Measurements from ENCODE around the gene CEMP1.
"Not testable (repeated sequence)": the region's sequence is repeated elsewhere in the genome, so short reads cannot be mapped to it uniquely, and the experiment has no call there.

The CEMP1 gene

DNA sequence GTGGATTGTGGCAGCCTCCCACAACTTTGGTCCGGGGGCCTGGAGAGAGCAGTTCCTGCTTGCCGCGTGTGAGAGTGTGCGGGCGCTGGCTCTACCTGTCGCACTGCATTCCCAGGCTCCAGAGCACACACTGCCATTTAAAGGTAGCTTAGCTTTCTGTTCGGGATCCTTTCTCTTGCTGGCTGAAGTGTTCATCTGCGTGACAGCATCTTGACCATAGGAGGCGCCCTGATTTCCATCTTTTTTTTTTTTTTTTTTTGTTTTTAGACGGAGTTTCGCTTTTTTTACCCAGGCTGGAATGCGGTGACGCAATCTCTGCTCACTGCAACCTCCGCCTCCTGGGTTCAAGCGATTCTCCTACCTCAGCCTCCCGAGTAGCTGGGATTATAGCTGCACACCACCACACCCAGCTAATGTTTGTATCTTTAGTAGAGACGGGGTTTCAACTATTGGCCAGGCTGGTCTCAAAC is 20.2 kb upstream of the CEMP1 start:
- not testable (repeated sequence) for H3K4me1 Mint-ChIP-seq; H3K27ac Mint-ChIP-seq; H3K4me3 Mint-ChIP-seq; H3K27me3 Mint-ChIP-seq (ENCODE audit: low read depth); H3K9me3 Mint-ChIP-seq; H3K36me3 Mint-ChIP-seq (ENCODE audit: low read depth)
- TF ChIP-seq, protein P1, sequence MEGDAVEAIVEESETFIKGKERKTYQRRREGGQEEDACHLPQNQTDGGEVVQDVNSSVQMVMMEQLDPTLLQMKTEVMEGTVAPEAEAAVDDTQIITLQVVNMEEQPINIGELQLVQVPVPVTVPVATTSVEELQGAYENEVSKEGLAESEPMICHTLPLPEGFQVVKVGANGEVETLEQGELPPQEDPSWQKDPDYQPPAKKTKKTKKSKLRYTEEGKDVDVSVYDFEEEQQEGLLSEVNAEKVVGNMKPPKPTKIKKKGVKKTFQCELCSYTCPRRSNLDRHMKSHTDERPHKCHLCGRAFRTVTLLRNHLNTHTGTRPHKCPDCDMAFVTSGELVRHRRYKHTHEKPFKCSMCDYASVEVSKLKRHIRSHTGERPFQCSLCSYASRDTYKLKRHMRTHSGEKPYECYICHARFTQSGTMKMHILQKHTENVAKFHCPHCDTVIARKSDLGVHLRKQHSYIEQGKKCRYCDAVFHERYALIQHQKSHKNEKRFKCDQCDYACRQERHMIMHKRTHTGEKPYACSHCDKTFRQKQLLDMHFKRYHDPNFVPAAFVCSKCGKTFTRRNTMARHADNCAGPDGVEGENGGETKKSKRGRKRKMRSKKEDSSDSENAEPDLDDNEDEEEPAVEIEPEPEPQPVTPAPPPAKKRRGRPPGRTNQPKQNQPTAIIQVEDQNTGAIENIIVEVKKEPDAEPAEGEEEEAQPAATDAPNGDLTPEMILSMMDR (IDR thresholded peaks at IDR 0.05; ENCODE audit: unreplicated experiment in 3 of 3): peak in 1 of 3 experiments; percentile 20

DNA sequence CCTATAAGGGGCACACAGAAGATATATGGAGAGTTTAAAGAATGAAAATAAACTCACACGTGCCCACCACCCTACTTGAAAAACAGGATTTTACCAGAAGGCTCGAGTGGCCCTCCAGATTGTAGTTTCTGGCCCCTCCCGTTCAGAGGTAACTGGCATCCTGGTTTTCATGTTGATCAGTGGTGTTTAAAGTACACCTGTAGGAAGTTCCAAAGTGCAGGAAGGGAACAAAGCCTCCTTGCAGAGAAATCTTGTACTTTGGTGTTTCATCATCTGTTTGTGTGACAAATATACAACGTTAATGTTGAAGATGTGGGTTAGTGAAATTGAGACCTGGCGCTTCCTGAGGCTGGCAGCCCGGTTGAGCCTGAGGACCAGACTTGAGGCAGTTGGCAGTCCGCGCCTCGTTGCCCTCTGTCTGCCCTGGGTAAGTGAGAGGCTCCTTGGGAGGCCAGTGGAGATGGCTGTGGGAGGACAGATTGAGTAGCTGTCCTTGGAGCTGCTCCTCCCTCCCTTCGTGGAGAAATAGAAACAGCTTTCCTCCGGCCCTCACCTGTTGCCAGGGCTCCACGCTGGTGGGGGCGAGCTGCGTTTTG is 19.2 kb upstream of the CEMP1 start:
- not testable (repeated sequence) for H3K27ac Mint-ChIP-seq; H3K4me1 Mint-ChIP-seq; H3K9me3 Mint-ChIP-seq; H3K27me3 Mint-ChIP-seq (ENCODE audit: low read depth); H3K4me3 Mint-ChIP-seq; H3K36me3 Mint-ChIP-seq (ENCODE audit: low read depth)

DNA sequence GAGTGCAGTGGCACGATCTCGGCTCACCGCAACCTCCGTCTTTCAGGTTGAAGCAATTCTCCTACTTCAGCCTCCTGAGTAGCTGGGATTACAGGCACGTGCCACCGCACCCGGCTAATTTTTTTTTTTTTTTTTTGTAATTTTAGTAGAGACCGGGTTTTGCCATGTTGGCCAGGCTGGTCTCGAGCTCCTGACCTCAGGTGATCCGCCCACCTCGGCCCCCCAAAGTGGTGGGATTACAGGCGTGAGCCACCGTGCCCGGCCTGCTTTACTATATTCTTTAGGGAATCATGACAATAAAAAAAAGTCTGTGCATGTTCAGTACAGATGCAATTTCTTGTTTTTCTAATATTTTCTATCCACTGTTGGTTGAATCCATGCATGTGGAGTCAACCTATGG is 12.6 kb upstream of the CEMP1 start:
- not testable (repeated sequence) for H3K27me3 Mint-ChIP-seq (ENCODE audit: low read depth); H3K9me3 Mint-ChIP-seq; H3K36me3 Mint-ChIP-seq (ENCODE audit: low read depth); H3K4me3 Mint-ChIP-seq
- Mint-ChIP-seq H3K27ac (peak overlapping the region in 1 of 3 experiments; percentile 31), H3K4me1 (peaks cover 25% of the 10 kb centered on the region)

DNA sequence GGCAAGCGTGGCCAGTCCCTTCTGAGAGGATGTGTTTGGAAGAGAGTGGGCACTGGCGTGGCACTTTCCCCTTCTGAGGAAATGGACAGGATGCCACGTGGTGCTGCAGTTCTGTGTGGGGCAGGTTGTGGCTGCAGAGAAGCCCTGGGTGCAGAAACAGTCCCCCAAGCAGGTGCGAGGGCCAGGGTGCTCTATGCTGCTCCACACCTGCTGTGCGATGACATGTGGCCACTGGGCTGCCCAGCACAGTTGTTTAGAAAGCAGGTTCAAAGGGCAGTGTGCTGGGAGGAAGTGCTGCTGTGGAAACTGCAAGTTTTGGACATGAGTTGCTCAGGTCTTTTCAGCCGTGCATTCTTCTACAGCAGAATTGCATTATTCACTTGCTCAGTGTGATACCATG is 10.2 kb upstream of the CEMP1 start:
- not testable (repeated sequence) for H3K4me3 Mint-ChIP-seq; H3K9me3 Mint-ChIP-seq; H3K36me3 Mint-ChIP-seq (ENCODE audit: low read depth); H3K27me3 Mint-ChIP-seq (ENCODE audit: low read depth)
- Mint-ChIP-seq H3K27ac (peak overlapping the region in 1 of 3 experiments; percentile 41), H3K4me1 (peaks cover 28% of the 10 kb centered on the region)

DNA sequence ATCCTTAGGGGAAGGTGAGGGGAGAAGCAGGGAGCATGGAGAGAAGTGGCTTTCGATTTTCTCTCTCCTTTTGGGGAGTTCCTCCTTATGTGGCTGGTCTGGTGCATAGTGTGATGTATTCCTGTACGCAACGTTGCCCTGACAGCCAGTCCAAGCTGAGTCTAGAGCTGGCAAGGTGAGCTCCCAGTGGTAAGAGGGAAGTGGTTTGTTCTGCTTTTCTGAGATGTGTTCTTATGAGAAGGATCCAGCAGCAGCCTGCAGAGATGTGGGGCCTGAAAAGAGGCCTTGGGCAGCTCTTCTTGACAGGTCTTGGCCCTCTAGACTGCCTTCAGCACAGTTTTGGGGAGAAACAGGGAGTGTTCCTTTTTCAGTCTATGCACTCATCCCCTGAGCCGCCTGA is 9.7 kb upstream of the CEMP1 start:
- not testable (repeated sequence) for H3K27me3 Mint-ChIP-seq (ENCODE audit: low read depth); H3K9me3 Mint-ChIP-seq; H3K36me3 Mint-ChIP-seq (ENCODE audit: low read depth)
- peaks cover 28% of the 10 kb centered on the region for H3K4me1 Mint-ChIP-seq
- H3K4me3 Mint-ChIP-seq: peak overlapping the region; percentile 17 to 87 (median 85)
- H3K27ac Mint-ChIP-seq: peak overlapping the region in 1 of 3 experiments; percentile 41

DNA sequence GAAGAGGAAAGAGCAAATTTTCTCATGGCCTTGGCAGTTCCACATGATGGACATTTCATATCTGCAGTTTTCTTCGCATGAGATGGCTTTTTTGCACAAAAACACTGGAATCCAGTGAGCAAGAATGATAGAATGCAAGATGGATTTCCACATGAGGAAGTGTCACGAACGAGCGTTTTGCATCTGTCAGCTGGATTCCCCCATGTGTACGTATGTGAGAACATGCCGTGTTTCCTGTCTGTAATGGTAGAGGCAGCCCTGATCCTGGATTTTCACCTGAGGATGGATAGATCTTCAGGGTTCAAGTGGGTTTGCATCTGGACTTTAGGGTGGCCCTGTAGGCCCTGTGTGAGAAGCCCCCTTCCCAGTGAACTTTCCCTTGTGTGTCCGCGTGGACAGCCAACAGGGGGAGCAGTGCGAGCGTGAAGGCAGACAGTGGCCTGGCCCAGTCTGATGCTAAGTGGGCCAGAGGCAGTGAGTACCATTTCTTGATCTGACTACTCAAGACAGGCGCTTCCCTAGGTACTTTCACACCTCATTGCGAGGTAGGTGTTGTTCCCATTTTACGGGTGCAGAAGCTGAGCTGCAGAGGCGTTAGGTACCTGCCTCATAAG is 8.7 kb upstream of the CEMP1 start:
- Mint-ChIP-seq H3K27ac (peak overlapping the region in 2 of 3 experiments; percentile 15 to 18), H3K4me1 (peaks cover 28% of the 10 kb centered on the region), H3K4me3 (peak overlapping the region; percentile 80 to 87 (median 85))
- H3K36me3 Mint-ChIP-seq (ENCODE audit: low read depth); H3K9me3 Mint-ChIP-seq; H3K27me3 Mint-ChIP-seq (ENCODE audit: low read depth): not testable (repeated sequence)
- TF ChIP-seq, protein P1 (IDR thresholded peaks at IDR 0.05; ENCODE audit: unreplicated experiment in 3 of 3): peak; percentile 37 to 50 (median 41)

DNA sequence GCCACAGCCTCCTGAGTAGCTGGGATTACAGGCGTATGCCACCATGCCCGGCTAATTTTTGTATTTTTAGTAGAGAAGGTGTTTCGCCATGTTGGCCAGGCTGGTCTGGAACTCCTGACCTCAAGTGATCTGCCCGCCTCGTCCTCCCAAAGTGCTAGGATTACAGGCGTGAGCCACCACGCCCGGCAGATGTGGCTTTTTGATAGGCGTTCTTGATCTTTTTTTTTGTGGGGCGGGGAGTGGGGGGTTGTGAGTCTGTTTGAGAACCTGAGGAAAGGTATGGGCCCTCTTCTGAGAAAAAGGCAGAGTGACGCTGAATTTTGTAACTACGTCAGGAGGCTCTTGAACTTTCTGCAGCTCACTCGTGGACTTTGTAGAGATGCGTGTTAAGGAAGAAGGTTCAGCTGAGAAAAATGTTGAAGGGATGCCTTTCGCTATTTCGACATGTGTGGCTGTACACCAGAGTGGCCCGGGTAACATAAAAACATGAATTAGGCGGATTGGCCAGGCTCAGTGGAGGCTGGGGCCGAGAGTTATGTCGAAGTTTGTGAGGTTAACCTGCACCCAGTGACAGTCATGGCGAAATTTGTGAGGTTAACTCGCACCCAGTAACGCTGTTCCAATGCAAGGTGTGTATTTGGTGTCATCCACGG is 8.1 kb upstream of the CEMP1 start:
- Mint-ChIP-seq H3K4me1 (peaks cover 28% of the 10 kb centered on the region), H3K4me3 (peak overlapping the region; percentile 80 to 87 (median 85)), H3K27ac (peak overlapping the region in 1 of 3 experiments; percentile 13)
- not testable (repeated sequence) for H3K36me3 Mint-ChIP-seq (ENCODE audit: low read depth); H3K27me3 Mint-ChIP-seq (ENCODE audit: low read depth); H3K9me3 Mint-ChIP-seq

DNA sequence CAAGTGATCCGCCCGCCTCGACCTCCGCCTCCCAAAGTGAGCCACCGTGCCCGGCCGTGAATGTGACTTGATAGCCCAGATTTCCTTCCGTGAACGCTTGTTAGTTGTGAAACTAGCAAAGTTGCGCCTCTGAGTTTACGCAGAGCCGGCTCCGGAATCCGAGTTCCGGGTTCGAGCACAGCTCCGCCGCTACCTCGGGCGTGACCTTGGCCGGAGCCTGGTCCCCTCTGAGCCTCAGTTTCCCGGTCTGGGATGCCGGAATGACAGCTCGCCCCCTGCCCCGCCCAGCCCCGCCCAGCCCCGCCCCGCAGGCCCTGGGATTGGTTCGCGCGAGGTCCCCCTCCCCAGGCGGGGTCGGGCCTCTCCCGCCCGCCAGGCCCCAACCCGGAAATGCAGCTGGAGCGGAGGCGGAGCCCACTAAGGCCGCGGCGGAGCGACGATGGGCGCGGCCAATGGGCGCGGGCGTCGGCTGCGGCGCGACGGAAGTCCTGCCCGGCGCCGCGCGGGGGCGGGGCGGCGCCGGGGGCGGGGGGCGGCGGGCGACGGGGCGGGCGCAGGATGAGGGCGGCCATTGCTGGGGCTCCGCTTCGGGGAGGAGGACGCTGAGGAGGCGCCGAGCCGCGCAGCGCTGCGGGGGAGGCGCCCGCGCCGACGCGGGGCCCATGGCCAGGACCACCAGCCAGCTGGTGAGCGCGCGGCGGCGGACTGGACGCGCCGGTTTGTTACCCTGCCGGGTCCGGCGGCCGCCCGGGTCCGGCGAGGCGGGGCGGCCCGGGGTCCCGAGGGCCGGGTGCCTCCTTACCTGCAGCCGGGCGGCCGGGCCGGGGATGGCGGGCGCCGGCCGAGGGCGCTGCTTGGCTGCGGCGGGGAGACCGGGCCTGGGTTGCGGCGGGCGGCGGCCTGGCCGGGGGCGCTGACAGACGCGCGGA is 6.5 kb upstream of the CEMP1 start, which contains the start of gene PDPK1:
TSS of gene PDPK1 (plus strand) at position 571 of the 929 bp plus-strand sequence. CDS start at position 663, 92 bp downstream.
- Mint-ChIP-seq H3K4me3 (peak within 1 kb of the TSS; percentile 85 to 89 (median 88)), H3K36me3 (ENCODE audit: low read depth) (no peaks in the 10 kb centered on the region), H3K27me3 (ENCODE audit: low read depth) (no peaks in the 10 kb centered on the region), H3K9me3 (no peaks in the 10 kb centered on the region), H3K27ac (peak within 1 kb of the TSS; percentile 73 to 85 (median 76)), H3K4me1 (peaks cover 31% of the 10 kb centered on the region)
- TF ChIP-seq, protein P1 (IDR thresholded peaks at IDR 0.05; ENCODE audit: unreplicated experiment in 3 of 3): no peak
